Measurements from ENCODE around the gene CALY. TPM values are rescaled to one million over a fixed set of nuclear protein-coding genes. Genes with fewer than 3 reads are reported as not detected.

CALY gene
- total RNA-seq, 1 experiment from 2014 or later: not detected

DNA sequence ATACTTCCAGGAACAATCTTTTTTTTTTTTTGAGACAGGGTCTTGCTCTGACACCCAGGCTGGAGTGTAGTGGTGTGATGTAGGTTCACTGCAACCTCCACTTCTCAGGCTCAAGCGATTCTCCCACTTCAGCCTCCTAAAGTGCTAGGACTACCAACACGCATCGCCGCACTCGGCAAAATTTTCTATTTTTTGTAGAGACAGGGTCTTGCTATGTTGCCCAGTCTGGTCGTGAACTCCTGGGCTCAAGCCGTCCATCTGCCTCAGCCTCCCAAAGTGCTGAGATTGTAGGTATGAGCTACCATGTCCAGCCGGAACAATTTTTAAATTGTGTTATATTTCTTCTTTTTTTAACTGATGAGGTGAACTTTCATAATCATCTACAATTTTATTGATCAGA is 25.9 kb downstream of the CALY start:
- BruUV-seq (replicated peaks): no TSS peak
- no peak for ATAC-seq
- H3K9me3 ChIP-seq (ENCODE audit: low read length): no peaks in the 10 kb centered on the region
- H3K4me3 ChIP-seq (ENCODE audit: low read length): no peak overlapping the region
- no peaks in the 10 kb centered on the region for H3K9me2 ChIP-seq (replicated peaks; ENCODE audit: low read length)
- no peak overlapping the region for H3K27ac ChIP-seq (ENCODE audit: low read length)
- CTCF ChIA-PET: no interaction called here
- no peak for DNase-seq
- peak overlapping the region; percentile 90; the same call in 1 of the 2 replicates for H3K4me2 ChIP-seq (ENCODE audit: low read length)
- H3K9ac ChIP-seq (ENCODE audit: low read length): no peak overlapping the region
- intact Hi-C loops (cut with micrococcal nuclease): no loop called here
- POLR2A ChIA-PET (ENCODE audit: unreplicated experiment): no interaction called here
- H3K4me1 ChIP-seq (ENCODE audit: insufficient read depth, low read length): peaks cover 17% of the 10 kb centered on the region
- no peaks in the 10 kb centered on the region for H3K27me3 ChIP-seq (ENCODE audit: low read length)
- no peak overlapping the region for H2AFZ ChIP-seq (ENCODE audit: low read length)
- no peaks in the 10 kb centered on the region for H3F3A ChIP-seq (ENCODE audit: low read length, unreplicated experiment)
- peaks cover 41% of the 10 kb centered on the region for H3K79me2 ChIP-seq (ENCODE audit: low read length)
- H3K36me3 ChIP-seq (ENCODE audit: low read depth, low read length): peaks cover 4% of the 10 kb centered on the region; the same call in 1 of the 2 replicates
- TF ChIP-seq EZH2 (IDR thresholded peaks at IDR 0.05; ENCODE audit: low read length, unreplicated experiment): no peak
- TF ChIP-seq EZH2phosphoT487 (IDR thresholded peaks at IDR 0.05; ENCODE audit: borderline replicate concordance, low read length): no peak
- TF ChIP-seq, protein P1, sequence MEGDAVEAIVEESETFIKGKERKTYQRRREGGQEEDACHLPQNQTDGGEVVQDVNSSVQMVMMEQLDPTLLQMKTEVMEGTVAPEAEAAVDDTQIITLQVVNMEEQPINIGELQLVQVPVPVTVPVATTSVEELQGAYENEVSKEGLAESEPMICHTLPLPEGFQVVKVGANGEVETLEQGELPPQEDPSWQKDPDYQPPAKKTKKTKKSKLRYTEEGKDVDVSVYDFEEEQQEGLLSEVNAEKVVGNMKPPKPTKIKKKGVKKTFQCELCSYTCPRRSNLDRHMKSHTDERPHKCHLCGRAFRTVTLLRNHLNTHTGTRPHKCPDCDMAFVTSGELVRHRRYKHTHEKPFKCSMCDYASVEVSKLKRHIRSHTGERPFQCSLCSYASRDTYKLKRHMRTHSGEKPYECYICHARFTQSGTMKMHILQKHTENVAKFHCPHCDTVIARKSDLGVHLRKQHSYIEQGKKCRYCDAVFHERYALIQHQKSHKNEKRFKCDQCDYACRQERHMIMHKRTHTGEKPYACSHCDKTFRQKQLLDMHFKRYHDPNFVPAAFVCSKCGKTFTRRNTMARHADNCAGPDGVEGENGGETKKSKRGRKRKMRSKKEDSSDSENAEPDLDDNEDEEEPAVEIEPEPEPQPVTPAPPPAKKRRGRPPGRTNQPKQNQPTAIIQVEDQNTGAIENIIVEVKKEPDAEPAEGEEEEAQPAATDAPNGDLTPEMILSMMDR (conservative IDR thresholded peaks at IDR 0.05; ENCODE audit: low read depth, low read length): no peak
- peaks cover 9% of the 10 kb centered on the region; the same call in 1 of the 2 replicates for H4K20me1 ChIP-seq (ENCODE audit: low read length)

DNA sequence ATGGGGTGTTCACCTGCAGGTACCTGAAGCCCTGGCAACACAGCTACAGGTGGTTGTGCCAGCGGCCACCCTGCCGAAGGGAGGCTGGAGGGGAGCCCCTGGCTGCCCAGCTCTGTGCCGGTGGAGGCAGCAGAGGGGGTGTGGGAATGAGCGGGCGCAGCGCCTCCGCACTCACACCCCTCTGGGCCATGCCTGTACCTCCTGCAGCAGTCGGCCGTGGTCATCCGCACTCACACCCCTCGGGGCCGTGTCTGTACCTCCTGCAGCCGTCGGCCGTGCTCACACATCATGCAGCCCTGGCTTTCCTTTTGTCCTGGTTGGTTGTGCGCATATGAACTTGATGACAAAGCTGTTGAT is 26.3 kb downstream of the CALY start:
- ATAC-seq (no peak), DNase-seq (no peak)
- no peak overlapping the region for H3K27ac ChIP-seq (ENCODE audit: low read length)
- ChIA-PET CTCF (no interaction called here), POLR2A (ENCODE audit: unreplicated experiment) (no interaction called here)
- H3K4me1 ChIP-seq (ENCODE audit: insufficient read depth, low read length): peaks cover 17% of the 10 kb centered on the region
- no peaks in the 10 kb centered on the region for H3F3A ChIP-seq (ENCODE audit: low read length, unreplicated experiment)
- no peaks in the 10 kb centered on the region for H3K9me3 ChIP-seq (ENCODE audit: low read length)
- TF ChIP-seq EZH2phosphoT487 (IDR thresholded peaks at IDR 0.05; ENCODE audit: borderline replicate concordance, low read length) (no peak), EZH2 (IDR thresholded peaks at IDR 0.05; ENCODE audit: low read length, unreplicated experiment) (no peak)
- TF ChIP-seq, protein P1 (conservative IDR thresholded peaks at IDR 0.05; ENCODE audit: low read depth, low read length): no peak
- no peaks in the 10 kb centered on the region for H3K9me2 ChIP-seq (replicated peaks; ENCODE audit: low read length)
- intact Hi-C loops (cut with micrococcal nuclease): no loop called here
- H3K4me2 ChIP-seq (ENCODE audit: low read length): peak overlapping the region; percentile 90
- H2AFZ ChIP-seq (ENCODE audit: low read length): no peak overlapping the region
- H3K9ac ChIP-seq (ENCODE audit: low read length): no peak overlapping the region
- peak overlapping the region; percentile 77 for H3K4me3 ChIP-seq (ENCODE audit: low read length)
- no TSS peak for BruUV-seq (replicated peaks)
- H3K36me3 ChIP-seq (ENCODE audit: low read depth, low read length): peaks cover 4% of the 10 kb centered on the region; the same call in 1 of the 2 replicates
- peaks cover 46% of the 10 kb centered on the region for H3K79me2 ChIP-seq (ENCODE audit: low read length)
- peaks cover 9% of the 10 kb centered on the region; the same call in 1 of the 2 replicates for H4K20me1 ChIP-seq (ENCODE audit: low read length)
- H3K27me3 ChIP-seq (ENCODE audit: low read length): no peaks in the 10 kb centered on the region

GRCh38 chr10:133309720-133310398 is 26.8 kb downstream of the CALY start:
- H3K9me2 ChIP-seq (replicated peaks; ENCODE audit: low read length): no peaks in the 10 kb centered on the region
- H3K4me1 ChIP-seq (ENCODE audit: insufficient read depth, low read length): peaks cover 17% of the 10 kb centered on the region
- no peaks in the 10 kb centered on the region for H3K27me3 ChIP-seq (ENCODE audit: low read length)
- intact Hi-C loops (cut with micrococcal nuclease): loop anchor here (5.0 kb wide), 1 partner anchor 53 kb away; no protein-coding TSS in a partner anchor
- no peaks in the 10 kb centered on the region for H3F3A ChIP-seq (ENCODE audit: low read length, unreplicated experiment)
- H3K79me2 ChIP-seq (ENCODE audit: low read length): peaks cover 51% of the 10 kb centered on the region
- TSS peak; percentile 35 for BruUV-seq (replicated peaks)
- H3K27ac ChIP-seq (ENCODE audit: low read length): peak overlapping the region; percentile 13; the same call in 1 of the 2 replicates
- peak overlapping the region; percentile 55; the same call in 1 of the 2 replicates for H2AFZ ChIP-seq (ENCODE audit: low read length)
- peak overlapping the region; percentile 90 for H3K4me2 ChIP-seq (ENCODE audit: low read length)
- peaks cover 4% of the 10 kb centered on the region; the same call in 1 of the 2 replicates for H3K36me3 ChIP-seq (ENCODE audit: low read depth, low read length)
- POLR2A ChIA-PET (ENCODE audit: unreplicated experiment): interaction anchor here (0.6 kb wide), 1 partner anchor 324 kb away, joined by 3 read pairs; no protein-coding TSS in a partner anchor
- peak overlapping the region; percentile 48 for H3K9ac ChIP-seq (ENCODE audit: low read length)
- no peaks in the 10 kb centered on the region for H3K9me3 ChIP-seq (ENCODE audit: low read length)
- H4K20me1 ChIP-seq (ENCODE audit: low read length): peaks cover 9% of the 10 kb centered on the region; the same call in 1 of the 2 replicates
- ATAC-seq: no peak
- peak; percentile 35 for DNase-seq
- H3K4me3 ChIP-seq (ENCODE audit: low read length): peak overlapping the region; percentile 77
- TF ChIP-seq EZH2phosphoT487 (IDR thresholded peaks at IDR 0.05; ENCODE audit: borderline replicate concordance, low read length): no peak
- TF ChIP-seq, protein P1 (conservative IDR thresholded peaks at IDR 0.05; ENCODE audit: low read depth, low read length): no peak
- TF ChIP-seq EZH2 (IDR thresholded peaks at IDR 0.05; ENCODE audit: low read length, unreplicated experiment): no peak
- CTCF ChIA-PET: no interaction called here

Data from PC-3 (cell line).